Activated CD8-positive, alpha-beta memory T cell treated with anti-CD3 and anti-CD28 coated beads, Interleukin-2, amount 50 U/mL, for 48 hours (primary cell): ENCODE results near the gene KCNQ1OT1.

ENCODE experiments used
- DNase-seq: peaks from one replicate; pipeline ENCODE4 v3.0.0-alpha.2; 2020

Gene KCNQ1OT1

GRCh38 chr11:2699531-2700414, at the start of gene KCNQ1OT1:
Gene KCNQ1OT1, minus strand, starts transcription at chr11:2699994.
- DNase-seq: peak; percentile 86

- no peak for DNase-seq
Observed at GRCh38 chr11:2748814-2749554, 49.2 kb upstream of the KCNQ1OT1 start.

GRCh38 chr11:2748061-2748813, 48.4 kb upstream of the KCNQ1OT1 start:
- DNase-seq: no peak

GRCh38 chr11:2747248-2748027, 47.6 kb upstream of the KCNQ1OT1 start:
- no peak for DNase-seq

GRCh38 chr11:2746401-2747247, 46.8 kb upstream of the KCNQ1OT1 start:
- DNase-seq: no peak

GRCh38 chr11:2745511-2745910, 45.7 kb upstream of the KCNQ1OT1 start:
- DNase-seq: no peak

- no peak for DNase-seq
Observed at GRCh38 chr11:2744166-2744565, 44.4 kb upstream of the KCNQ1OT1 start.

- DNase-seq: no peak
Observed at GRCh38 chr11:2743427-2744110, 43.8 kb upstream of the KCNQ1OT1 start.

GRCh38 chr11:2742611-2743426, 43.0 kb upstream of the KCNQ1OT1 start:
- no peak for DNase-seq

GRCh38 chr11:2742201-2742600, 42.4 kb upstream of the KCNQ1OT1 start:
- no peak for DNase-seq

GRCh38 chr11:2741377-2742131, 41.8 kb upstream of the KCNQ1OT1 start:
- no peak for DNase-seq

GRCh38 chr11:2741006-2741376, 41.2 kb upstream of the KCNQ1OT1 start:
- DNase-seq: no peak

GRCh38 chr11:2740275-2740940, 40.6 kb upstream of the KCNQ1OT1 start:
- no peak for DNase-seq

GRCh38 chr11:2739531-2740274, 39.9 kb upstream of the KCNQ1OT1 start:
- DNase-seq: no peak

- DNase-seq: no peak
Observed at GRCh38 chr11:2738551-2739431, 39.0 kb upstream of the KCNQ1OT1 start.

- DNase-seq: no peak
Observed at GRCh38 chr11:2737866-2738265, 38.1 kb upstream of the KCNQ1OT1 start.

- DNase-seq: no peak
Observed at GRCh38 chr11:2737226-2737590, 37.4 kb upstream of the KCNQ1OT1 start.
